Stimulated activated CD4-positive, alpha-beta T cell treated with anti-CD3 and anti-CD28 coated beads, Interleukin-1b, Interleukin-23, amount 100 ng/mL, for 48 hours (primary cell): ENCODE results near the gene SMYD3.

Experiments used
- DNase-seq: peaks from one replicate; pipeline ENCODE4 v3.0.0-alpha.2; 2020

SMYD3 gene

DNA sequence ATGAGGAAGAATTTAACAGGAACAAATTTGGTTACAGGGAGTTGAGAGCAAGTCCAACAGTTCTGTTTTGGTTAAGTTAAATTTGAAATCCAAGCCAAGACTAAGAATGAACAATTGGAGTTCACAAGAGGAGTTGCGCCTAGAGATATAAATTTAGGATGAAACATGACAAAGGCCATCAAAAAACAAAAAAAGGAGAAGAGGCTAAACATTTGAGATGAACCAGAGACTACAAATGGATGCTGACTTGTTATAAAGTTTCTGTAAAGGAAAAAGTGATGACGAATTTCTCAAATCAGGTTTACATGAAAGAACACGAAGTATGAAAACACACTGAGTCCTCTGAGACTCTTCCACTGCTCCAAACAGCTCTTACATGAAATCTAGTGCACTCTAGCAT, 575.6 kb downstream of the SMYD3 start:
- DNase-seq: no peak

DNA sequence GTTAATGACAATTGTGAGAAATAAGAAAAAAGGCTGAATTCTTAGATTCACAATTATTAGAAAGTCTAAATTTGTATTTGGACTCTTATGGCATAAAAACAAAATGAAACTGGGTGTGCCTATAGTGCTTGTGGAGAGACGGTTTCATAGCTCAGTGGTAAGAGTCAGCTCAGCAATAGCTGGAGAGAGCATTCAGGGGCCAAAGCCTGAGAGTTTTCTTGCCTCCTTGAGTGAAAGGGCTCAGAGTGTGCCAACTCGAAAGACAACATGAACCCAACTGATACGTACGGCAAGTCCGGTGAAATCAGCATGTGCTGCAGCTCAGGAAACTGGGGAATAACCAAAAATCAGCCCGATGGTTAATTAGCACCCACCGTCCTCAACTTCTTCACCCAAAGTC, 577.9 kb downstream of the SMYD3 start:
- DNase-seq: no peak

GRCh38 chr1:245926888-245927287, 580.2 kb downstream of the SMYD3 start:
- DNase-seq: no peak

GRCh38 chr1:245923215-245923614, 583.9 kb downstream of the SMYD3 start:
- no peak for DNase-seq

- DNase-seq: no peak
Observed at GRCh38 chr1:245921417-245921816, 585.7 kb downstream of the SMYD3 start.

DNA sequence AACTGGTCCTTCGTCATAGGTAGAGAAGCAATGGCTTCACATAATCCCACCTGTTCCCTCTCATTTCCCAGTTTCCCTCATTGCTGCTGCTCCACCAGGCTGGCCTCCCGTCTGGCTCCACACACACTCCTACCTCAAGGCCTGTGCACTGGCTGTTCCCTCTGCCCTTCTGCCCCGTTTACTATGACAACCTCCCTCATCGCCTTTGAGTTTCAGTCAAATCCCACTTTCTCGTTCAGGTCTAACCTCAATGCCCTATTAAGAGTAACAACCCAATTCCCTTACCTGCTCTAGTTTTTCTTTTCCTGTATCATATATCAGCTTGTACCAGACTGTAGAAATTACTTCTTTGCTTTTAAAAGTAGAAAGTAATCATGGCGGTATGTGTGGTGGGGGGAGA, 589.7 kb downstream of the SMYD3 start:
- no peak for DNase-seq

- DNase-seq: no peak
Observed at GRCh38 chr1:245915841-245916240, 591.2 kb downstream of the SMYD3 start.

DNA sequence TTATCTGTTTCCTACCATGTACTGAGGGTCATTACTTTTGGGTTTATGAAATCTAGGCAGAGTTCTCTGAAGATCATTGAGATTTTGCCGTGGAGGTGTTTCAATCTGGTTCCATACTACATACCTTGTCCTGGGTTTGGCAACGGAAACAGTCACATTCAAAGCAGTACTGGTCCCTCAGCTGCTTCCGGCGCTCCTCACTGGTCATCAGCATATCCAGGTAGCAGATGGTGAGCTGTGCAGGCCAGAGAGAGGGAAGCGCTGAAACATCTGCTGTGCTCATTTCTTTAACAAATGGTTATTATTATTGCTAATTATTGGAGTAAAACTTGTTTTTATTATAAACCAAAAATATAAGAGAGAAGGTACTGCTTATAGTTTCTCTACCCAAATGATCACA, 591.7 kb downstream of the SMYD3 start:
- DNase-seq: no peak

GRCh38 chr1:245908543-245908942, 598.5 kb downstream of the SMYD3 start:
- no peak for DNase-seq

- no peak for DNase-seq
Observed at GRCh38 chr1:245906207-245906606, 600.9 kb downstream of the SMYD3 start.

DNA sequence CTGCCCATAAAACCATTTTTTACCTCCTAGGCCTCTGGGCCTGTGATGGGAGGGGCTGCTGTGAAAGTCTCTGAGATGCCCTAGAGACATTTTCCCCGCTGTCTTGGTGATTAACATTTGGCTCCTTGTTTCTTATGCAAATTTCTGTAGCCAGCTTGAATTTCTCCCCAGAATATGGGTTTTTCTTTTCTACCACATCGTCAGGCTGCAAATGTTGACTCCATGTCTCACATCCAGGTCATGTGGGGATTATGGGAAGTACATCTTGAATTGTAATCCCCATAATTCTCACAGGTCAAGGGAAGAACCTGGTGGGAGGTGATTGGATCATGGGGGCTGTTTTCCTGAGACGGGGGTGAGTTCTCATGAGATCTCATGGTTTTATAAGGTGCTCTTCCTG, 603.2 kb downstream of the SMYD3 start:
- no peak for DNase-seq

- no peak for DNase-seq
Observed at GRCh38 chr1:245901565-245901964, 605.5 kb downstream of the SMYD3 start.

GRCh38 chr1:245901037-245901436, 606.0 kb downstream of the SMYD3 start:
- no peak for DNase-seq

DNA sequence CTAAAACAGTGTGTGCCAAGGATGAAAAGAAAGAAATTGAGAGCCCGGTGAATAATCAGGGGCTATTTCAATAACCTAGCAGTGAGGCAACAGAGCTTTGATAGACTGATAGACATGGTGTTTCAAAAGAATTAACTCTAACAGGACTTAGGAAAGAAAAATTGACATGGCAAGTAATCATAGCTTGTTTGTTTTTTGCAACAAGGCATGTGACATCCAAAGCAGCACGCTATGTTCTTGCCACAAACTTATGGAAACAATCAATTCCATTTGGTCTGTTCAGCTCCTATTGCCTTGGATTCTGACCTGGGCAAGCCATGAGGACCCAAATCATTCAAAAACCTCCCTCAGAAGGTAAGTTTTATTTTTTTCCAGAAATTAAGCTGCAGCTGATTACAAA, 608.5 kb downstream of the SMYD3 start:
- no peak for DNase-seq

GRCh38 chr1:245896258-245896657, 610.8 kb downstream of the SMYD3 start:
- DNase-seq: no peak

- no peak for DNase-seq
Observed at GRCh38 chr1:245895455-245895959, 611.6 kb downstream of the SMYD3 start.

- DNase-seq: no peak
Observed at GRCh38 chr1:245894843-245895242, 612.2 kb downstream of the SMYD3 start.

DNA sequence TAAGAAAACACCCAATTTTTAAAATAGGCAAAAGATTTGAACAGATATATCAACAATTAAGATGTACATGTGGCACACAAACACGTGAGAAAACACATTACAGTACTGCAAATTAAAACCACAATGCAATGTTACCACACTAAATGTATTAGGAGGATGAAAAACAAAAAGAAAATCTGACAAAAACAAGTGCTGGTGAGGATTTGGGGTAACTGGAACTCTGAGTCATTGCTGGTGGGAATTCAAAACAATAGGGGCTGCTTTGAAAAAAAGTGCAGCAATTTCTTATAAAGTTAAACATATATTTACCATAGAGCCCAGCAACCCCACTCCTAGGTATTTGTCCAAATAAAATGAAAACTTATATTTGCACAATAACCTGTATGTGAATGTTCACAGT, 614.1 kb downstream of the SMYD3 start:
- no peak for DNase-seq

- DNase-seq: no peak
Observed at GRCh38 chr1:245888809-245889208, 618.3 kb downstream of the SMYD3 start.

DNA sequence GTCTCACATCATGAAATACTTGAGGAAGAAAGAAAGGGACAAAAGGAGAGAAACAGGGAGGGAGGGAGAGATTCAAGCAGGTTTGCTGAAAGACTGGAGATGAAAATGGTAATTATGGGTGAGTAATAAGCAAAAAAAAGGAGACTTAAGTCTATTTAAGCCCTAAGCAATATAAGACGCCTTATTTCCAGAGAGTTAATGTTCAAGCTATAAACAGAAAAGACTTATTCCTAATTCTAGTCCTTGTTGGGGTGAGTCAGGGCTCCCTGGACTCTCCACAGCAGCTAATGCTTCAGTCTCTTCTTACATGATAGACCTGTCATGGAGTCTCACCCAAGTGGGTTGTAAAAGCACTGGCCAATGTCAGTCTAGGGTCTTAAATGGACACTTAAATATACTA, 619.2 kb downstream of the SMYD3 start:
- no peak for DNase-seq

GRCh38 chr1:245881767-245882391, 625.2 kb downstream of the SMYD3 start:
- no peak for DNase-seq

- no peak for DNase-seq
Observed at GRCh38 chr1:245880754-245881403, 626.2 kb downstream of the SMYD3 start.

- DNase-seq: no peak
Observed at GRCh38 chr1:245879091-245879490, 628.0 kb downstream of the SMYD3 start.

DNA sequence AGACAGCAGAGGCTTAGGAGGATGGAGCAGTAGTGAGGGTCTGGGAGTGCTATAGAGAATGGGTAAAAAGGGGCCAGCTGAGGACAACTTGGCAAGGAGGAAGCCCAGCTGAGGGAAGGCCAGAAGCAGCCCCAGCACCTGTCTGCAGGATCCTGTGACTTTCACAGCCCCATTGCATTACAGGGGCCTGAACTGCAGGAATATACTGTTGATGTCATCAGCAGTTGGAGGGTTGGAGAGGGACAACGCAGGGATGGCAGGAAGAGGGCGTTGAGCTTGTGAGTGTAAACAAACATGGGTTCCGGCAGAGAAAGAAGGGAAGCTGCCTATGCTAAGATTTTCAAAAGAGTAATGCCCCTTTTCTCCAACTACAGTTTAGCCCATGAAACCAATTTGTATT, 628.5 kb downstream of the SMYD3 start:
- DNase-seq: no peak

DNA sequence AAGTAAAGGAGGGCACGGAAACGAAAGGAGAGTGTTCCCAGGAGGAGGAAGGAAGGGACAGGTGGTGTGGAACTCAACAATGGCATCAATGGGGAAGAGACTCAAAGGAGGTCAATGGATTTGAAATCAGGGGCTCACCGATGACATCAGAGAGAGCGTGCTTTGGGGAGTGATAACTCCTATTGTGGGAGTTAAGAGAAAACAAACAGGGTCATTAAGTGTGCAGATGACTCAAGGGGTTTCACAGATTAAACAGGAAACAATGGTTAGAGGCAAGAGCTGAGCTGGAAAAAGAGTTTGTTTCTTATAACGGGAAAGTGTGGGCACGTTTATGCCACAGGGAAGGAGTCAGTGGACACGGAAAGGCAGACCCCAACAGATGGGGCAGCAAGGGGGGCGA, 629.1 kb downstream of the SMYD3 start:
- DNase-seq: no peak
